HG02588 (cell line): Measurements from ENCODE around the gene UBASH3B.
A peak's percentile ranks its signal among the peaks of the same experiment; 100 is the strongest.

Experiments
- ATAC-seq: cut with Tn5 transposase; IDR thresholded peaks from one replicate; pipeline ENCODE4 v1.9.1; 2021; ENCODE audit warnings: mild to moderate bottlenecking, moderate library complexity; ENCODE audit not compliant: unreplicated experiment

Gene UBASH3B

DNA sequence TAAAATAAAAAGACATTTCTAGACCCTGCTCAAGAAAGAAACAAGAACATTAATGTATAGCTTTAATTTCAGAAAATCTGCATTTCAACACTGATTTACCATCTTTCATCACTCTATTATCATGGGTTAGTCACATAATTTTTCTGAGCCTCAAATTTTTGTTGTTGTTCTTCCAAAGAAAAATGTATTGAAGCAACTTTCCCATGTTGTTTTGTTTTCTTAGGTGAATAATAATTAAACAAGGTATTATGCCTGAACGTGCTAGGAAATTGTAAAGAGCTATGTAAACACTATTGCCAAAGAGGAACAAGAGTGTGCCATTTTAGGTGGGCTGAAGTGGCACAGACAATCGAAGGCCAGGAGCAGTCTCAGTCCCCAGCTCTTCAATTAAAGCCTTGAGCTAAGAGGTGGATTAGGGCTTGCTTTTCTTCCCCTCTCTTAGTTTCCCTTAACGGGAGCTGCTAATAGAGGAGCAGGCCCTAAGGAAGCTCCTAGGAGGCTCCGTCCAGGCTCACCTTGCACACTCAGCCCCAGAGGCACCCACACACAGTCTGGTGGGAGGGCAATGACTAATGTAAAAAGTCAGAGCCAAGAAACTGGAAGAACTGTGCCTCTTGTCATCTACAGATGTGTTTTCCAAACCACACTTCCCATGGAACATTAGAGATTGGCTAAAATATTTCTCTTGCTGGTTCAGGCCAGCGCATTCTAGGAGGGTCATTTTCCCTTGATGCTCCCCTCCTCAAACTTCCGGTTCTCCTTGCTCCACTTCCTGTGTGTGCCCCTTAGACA, 8.8 kb upstream of the UBASH3B start:
- no peak for ATAC-seq

DNA sequence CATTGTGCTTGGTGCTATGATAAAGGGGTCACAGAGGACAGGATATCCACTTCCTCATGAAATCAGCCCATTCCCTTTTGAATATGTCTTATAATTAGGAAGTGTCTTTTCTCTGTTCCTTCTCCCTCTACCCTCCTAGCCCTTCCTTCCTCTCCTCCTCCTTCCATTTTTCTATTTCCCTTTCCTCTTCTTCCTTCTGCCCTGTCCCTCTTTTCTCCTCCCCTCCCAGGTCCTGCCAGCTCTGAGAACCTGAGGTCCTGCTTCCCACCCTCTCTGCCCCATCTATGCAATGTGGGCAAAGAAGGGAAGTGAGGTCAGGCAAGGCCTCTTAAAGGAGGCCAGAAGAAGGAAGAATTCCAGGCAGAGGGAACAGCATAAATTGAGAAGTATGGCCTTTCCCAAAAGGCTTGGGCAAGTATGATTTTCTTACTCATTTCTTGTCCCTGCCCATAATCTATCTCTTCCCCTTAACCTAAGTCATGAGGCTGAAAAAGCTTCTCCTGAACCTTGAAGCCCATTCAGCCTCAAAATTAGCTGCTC, 7.7 kb upstream of the UBASH3B start:
- ATAC-seq: no peak

DNA sequence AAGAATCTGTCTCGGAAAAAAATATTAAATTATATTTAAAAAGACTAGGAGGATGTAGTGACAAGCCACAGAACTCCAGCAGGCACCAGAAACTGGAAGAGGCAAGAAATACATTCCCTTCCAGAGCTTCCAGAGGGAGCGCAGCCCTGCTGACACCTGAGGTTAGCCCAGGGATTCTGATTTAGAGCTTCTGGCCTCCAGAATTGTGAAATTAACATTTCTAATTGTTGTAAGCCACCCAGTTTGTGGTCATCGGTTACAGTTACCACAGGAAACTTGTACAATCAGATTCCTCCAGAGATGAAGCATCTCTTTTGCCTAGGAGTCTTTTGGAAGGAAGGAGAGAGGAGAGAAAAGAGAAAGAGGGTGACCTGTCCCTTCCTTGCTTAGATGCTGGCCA, 6.4 kb upstream of the UBASH3B start:
- ATAC-seq: no peak

DNA sequence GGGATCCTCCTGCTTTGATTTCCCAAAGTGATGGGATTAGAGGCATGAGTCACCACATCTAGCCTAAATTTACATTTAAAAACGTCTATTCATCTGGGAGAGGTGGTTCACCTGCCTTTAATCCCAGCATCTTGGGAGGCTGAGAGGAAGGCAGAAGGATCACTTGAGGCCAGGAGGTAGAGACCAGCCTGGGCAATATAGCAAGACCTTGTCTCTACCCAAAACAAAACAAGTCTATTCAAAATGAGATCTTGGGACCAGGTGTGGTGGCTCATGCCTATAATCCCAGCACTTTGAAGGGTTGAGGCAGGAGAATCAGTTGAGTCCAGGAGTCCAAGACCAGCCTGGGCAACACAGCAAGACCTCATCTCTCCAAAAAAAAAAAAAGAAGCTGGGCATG, 4.9 kb upstream of the UBASH3B start:
- ATAC-seq: no peak

DNA sequence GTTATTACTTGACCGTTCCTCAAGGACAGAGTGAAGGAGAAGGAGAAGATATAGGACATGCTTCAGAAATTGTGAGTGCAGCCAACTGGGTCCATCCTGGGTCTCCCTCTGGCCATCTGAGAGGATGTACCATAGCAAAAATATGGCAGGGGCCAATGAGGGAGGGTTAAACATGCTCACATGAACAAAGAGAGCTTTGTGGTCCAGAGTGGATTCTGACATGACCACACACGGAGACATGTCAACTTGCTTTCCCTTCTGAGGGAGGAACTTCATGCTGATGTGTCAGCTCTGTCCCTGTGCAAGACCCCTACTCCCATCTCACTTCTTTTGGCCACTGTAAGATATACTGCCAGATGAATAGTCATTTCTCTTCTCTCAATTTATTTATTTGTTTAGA, 3.0 kb upstream of the UBASH3B start:
- ATAC-seq: no peak

DNA sequence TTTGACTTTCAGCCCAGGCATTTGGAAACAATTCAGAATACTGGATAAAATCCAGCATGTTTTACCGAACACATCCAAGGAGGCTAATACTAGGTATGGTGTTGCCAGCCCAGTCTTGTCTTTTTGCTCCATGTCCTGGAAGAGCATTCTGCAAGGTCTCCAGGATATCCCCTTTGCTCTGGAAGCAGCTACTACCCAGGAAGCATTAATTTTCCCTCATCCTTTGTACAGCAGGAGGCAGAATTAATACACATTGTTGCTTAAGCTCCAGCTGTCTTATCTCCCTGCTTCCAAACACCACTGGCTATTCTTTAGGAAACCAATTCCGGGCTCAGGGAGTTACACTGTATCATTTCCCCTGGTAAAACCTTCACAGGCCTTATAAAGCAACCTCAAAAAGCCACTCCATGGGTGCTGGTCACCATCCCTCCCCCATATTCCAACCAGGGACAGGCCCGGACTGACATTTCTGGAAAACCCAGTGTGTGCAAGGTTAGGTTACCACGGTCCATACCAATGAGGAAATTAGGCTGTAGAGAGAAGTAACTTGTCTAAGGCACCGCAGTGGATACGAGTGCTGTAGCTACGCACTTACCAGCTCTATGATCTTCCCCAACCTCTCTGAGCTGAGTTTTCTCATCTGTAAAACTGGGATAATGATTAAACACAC, 1.5 kb upstream of the UBASH3B start:
- no peak for ATAC-seq

DNA sequence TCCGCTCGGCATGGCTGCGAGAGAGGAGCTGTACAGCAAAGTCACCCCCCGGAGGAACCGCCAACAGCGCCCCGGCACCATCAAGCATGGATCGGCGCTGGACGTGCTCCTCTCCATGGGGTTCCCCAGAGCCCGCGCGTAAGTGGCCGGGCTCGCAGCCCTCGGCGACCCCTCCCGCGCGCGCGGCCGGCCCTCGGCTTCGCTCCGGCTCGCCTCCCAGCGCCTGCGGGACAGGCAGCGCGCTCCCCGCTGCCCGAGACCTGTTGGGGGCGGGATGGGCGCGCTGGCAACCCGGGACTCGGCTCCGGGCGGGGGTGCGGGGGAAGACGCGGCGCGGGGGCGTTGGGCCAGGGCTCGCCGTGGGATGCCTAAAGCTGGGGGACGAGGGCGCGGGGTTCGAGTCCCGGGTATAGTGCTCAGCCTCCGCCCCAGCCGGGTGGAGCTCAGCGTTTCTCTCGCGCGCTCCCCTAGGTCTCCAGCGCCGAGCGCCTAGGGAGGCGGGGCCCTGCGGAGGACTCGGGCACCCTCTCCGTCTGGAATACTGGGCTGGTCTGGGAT, 630 bp downstream of the UBASH3B start:
- peak; percentile 48 for ATAC-seq

DNA sequence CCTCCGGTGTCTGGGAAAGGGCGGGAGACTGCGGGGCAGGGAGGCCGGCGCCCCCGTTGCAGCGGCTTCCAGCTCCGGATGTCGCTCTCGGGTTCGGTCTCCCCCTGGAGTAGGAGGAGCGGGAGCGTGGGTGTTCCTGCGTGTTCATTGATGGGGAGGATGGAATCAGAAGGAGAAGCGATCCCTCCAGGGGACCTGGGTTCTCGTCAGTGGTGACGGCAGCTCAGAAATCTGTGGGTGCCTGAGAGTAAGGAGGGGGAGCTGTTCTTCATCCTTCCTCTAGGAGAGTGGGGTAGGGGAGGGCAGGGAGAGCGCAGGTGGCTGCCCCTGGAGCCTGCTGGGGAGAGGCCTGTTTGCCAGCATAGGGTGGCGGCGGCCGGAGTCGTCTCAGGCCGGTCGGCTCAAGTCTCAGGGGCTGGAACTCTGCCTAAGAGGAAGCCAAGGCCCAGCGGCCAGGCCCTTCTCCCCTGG, 1.1 kb downstream of the UBASH3B start:
- ATAC-seq: no peak

DNA sequence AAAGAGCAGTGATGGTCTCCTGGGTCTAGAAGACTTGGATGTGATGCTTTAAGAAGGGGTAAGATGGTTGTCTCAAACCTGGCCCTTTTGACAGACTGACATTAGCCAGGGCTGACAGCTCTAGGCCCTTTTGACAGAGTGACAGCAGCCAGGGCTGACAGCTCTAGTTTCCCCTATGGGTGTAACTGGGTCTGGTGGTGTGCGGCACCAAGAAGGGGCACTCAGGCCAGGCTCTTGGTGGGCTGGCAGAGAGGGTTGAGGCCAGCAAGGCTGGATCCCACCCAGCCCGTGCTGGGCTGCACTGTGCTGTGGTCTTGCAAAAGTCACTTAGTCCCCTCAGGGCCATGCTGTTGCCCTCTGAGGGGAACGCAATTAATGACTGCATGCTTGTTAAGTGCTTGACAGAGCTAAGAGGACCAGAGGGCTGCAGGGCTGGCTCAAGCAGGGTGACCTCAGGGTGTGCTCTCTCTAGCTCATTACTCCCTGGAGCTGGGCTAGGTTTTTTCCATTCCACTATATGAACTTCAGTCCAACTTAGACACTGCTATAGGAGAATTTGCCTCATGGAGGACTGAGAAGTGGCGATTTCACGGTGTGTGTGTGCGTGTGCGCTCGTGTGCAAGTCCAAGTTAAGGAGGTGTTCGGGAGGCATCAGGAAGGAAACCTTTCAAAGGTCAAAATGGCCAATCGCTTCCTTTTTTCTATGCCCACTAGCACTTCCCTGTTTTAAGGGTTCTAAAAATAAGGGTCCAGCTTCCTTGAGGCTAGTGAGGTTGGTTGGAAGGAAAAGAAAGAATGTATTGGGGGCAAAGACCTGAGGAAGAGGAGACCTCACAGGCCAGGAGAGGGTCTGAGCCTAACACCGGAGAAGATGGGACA, 4.4 kb downstream of the UBASH3B start:
- no peak for ATAC-seq

DNA sequence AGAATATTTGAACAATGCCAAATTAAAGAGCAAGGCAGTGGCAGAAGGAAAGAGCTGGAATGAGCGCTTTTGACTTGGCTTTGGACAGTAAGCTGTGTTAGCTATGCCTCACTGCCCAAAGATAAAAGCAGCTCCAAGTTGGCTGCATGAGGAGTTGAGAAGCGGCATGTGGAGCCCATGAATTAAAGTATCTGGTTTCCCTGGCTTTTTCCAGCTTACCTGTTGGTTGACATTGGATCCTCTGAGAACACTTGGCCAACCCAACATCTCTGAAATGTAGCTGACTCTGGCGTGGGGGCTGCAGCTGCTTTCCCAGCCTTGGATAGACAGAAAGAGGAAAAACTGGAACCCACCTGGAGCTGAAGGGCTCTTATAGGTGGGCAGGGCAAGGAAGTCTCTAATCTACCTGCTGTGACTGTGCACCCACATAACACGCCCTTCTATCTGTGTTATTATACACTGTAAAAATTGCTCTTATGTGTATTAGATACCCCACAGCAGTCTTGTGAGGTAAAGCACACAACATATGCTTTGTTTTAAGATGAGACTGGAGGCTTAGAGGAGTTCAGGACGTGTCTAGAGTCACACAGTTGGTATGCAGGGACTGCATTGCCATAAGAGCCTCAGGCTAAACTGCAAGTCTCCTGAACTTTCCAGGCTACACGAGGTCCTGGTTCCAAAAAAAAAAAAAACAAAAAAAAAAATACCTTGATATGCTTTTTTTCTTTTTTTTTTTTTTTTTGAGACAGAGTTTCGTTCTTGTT, 5.8 kb downstream of the UBASH3B start:
- no peak for ATAC-seq

DNA sequence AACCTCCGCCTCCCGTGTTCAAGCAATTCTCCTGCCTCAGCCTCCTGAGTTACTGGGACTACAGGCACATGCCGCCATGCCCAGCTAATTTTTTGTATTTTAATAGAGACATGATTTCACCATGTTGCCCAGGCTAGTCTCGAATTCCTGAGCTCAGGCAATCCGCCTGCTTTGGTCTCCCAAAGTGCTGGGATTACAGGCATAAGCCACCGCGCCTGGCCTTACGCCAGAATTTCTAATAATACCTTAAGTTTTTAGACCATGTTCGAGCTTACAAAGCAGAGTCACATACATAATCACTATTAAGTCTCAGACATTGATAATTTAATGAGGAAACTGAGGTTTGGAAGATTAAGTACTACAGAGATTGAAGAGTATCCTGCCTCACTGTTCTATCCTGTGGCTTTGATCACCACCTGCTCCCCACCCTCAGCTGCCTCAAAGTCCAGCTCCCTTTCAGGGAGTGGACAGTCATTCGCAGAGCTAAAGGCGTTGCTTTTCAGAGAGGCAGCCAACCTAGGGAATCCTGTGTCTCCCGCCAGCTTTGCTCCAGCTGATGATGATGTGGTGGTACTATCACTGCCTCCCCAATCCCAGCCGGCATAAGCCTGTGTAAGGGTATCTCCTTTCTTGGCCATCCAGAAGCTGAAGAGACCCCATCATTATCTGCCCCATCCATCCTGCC, 7.7 kb downstream of the UBASH3B start:
- no peak for ATAC-seq

DNA sequence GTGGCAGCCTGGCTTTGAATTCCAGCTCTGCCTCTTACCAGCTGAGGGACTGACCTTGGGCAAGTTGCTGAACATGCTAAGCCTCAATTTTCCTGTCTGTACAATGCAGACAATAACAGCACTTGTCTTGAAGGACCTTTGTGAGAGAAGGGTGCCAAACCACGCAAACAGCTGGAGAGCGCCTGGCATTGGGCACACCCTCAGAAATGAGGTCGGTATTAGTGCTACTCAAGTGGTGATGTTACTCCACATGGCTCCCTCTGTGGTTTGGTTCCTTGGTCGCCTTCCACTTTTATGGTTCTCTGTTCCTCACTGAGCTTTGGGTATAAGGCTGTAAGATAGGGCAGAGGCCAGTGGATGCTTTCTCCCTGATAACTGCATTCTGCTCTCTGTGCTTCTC, 8.2 kb downstream of the UBASH3B start:
- no peak for ATAC-seq

DNA sequence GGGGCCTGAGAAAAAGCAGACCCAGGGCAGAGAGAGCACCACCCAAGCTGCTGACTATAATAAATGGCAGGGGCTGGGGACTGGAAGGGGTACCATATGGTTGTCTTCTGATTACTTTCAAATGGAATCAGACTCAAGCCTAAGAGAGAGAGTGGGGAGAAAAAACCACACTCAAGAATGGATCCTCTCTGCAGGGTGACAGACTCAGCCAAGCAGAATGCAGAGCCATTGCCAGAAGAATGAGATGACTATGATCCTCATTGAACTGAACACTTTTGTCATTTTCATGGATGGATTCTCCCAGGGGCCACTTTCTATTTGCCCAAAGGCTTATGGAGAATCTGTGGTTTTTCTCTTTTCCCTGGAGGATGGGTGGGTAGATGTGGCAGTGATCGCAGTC, 8.7 kb downstream of the UBASH3B start:
- ATAC-seq: no peak

DNA sequence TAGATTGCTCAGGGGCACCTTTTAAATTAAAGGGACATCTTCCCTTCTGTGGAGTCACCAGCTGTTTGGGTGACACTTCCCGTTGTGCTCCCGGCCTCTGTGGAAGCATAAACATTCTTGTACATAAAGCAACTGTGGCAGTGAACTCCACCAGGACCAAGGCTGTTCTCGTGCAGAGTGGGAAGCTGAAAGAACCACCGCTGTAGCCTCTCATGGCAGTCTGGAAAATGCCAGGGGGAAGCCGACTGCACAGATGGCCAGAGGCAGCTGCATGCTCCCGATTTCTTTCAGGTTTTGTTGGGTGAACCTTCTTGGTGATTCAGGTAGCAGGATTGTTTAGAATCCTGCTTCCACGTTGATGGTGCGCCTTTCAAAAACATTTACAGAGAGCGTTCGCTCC, 10.3 kb downstream of the UBASH3B start:
- ATAC-seq: no peak

DNA sequence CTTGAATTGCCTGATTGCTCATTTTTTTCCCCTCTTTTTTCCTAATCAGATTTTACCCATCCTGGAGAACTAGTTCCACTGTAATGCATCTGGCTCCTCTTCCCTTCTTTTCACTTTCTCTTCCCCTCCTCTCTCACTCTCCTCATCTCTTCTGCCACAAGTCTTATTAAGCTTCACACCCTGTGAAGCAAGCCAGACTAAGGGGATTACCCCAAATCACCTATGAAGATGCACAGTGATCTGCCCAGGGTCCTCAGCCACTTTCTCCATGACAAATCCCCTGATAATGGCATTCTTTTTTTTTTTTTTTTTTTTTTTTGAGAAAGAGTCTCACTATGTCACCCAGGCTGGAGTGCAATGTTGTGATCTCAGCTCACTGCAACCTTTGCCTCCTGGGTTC, 11.2 kb downstream of the UBASH3B start:
- ATAC-seq: no peak

DNA sequence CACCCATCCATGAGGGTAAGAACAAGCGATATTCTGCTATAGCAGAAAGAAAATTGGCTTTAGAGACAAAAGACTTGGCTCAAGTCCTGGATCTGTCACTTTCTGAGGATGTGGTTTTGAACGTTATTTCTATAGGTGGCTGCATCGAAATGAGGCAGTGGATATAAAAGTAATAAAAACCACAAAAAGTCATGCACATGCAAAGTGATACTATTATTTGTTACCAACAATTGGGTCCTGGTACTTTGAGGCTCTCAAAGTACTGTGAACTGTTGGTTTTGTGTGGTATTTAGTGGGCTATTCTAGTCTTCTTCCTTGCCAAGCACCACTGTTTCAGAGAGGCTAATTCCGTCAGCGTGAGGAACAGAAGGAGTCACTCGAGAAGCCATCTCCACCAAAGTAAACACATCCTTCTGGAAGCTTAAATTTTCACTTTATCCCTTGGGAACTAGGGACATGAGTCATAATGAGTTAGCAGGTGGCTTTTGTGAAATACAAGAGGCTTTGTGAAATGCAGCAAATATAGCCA, 13.1 kb downstream of the UBASH3B start:
- ATAC-seq: no peak

DNA sequence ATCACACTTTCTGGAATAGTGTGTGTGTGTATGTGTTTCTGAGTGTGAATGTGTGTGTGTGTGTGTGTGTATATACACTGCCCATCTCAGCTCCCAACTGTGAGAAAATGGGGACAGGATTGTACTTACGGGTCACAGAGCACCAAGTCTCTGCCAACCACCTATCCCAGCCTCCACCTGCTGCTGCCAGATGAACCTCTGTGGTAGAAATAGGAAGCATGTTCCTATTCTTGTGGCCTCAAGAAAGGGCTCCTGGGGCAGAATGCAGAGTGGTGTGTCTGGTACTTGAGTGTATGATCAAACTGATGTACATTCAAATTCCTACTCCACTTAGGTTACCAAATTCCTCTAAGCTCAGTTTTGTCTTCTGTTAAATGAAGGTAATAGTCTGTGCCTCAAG, 14.6 kb downstream of the UBASH3B start:
- no peak for ATAC-seq

DNA sequence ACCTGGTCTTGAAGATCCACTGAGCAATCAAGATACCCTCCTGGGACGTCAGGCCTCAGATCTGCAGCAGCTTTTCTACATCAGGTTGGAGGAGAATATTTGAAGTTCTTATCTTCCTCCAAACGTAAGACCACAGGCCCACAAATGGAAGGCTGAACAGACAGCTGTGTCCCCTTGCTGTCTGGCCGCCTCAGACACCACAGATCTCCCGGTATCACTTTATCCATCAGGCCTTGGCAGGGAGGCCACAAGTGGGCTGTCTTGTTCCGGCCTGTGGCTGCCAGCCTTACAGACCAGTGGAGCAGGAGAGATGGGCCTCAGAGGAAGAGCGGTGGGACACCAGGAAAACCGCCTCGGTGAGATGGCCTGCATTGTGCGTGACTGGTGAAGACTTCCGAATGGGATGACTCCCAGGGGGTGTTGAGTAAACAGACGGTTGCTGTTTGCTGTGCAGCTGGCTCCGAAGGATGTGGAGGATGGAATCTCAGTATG, 15.9 kb downstream of the UBASH3B start:
- ATAC-seq: no peak

DNA sequence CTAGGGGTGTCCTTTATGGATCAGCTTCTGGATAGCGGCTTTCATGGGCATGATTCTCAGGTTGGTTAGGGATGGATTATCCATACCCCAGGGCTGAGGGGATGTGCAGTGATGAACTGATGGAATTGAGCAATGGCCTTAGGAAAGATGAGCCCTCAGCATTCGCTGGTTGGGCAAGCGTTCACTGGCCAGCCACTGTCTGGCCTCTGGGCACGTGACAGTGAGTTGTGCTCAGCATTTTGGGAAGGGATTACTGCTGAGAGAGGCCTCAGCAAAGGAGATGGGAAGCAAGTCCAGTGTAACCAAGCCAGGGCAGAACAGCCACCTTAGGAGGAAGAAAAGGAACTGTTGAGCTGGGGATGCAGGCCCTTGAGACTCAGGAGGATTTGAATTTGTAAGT, 17.4 kb downstream of the UBASH3B start:
- no peak for ATAC-seq
